Myocyte (in vitro differentiated cells): Measurements from ENCODE around the gene PEF1. TPM values are rescaled to one million over a fixed set of nuclear protein-coding genes. Genes with fewer than 3 reads are reported as not detected.
"Not testable (repeated sequence)": the region's sequence is repeated elsewhere in the genome, so short reads cannot be mapped to it uniquely, and the experiment has no call there.

ENCODE experiments used
- DNase-seq: peaks from one replicate; pipeline ENCODE4 v3.0.0-alpha.2; 2012; ENCODE audit warnings: low read depth
- total RNA-seq: library from RNA; depleted of rRNA; stranded (reverse); fragments of >200 nt; gene quantifications from 2 replicates; pipeline ENCODE4 v1.2.3, GENCODE V29; 2014

PEF1 gene
- total RNA-seq, 1 donor from 2014 or later: 52.0 TPM

GRCh38 chr1:31615939-31616338 lies 28.7 kb downstream of the PEF1 start:
- no peak for DNase-seq

GRCh38 chr1:31615414-31615813 lies 29.3 kb downstream of the PEF1 start:
- DNase-seq: no peak

GRCh38 chr1:31614414-31615005 lies 30.2 kb downstream of the PEF1 start:
- DNase-seq: no peak

- no peak for DNase-seq
These were observed 35.1 kb downstream of the PEF1 start for GRCh38 chr1:31609514-31610118.

GRCh38 chr1:31607360-31607759 lies 37.3 kb downstream of the PEF1 start:
- DNase-seq: no peak

- DNase-seq: no peak
These were observed 38.7 kb downstream of the PEF1 start for GRCh38 chr1:31605908-31606427.

- DNase-seq: no peak
These were observed 42.6 kb downstream of the PEF1 start for GRCh38 chr1:31602081-31602480.

GRCh38 chr1:31600641-31601040 lies 44.0 kb downstream of the PEF1 start:
- no peak for DNase-seq

GRCh38 chr1:31598980-31599379 lies 45.7 kb downstream of the PEF1 start:
- no peak for DNase-seq

GRCh38 chr1:31596737-31597097 lies 48.0 kb downstream of the PEF1 start:
- no peak for DNase-seq

- DNase-seq: no peak
These were observed 48.6 kb downstream of the PEF1 start for GRCh38 chr1:31595836-31596736.

GRCh38 chr1:31593770-31594632 lies 50.7 kb downstream of the PEF1 start:
- DNase-seq: peak; percentile 78

GRCh38 chr1:31593136-31593665 lies 51.5 kb downstream of the PEF1 start:
- no peak for DNase-seq

GRCh38 chr1:31592132-31592531 lies 52.5 kb downstream of the PEF1 start:
- no peak for DNase-seq

- peak; percentile 86 for DNase-seq
These were observed 53.1 kb downstream of the PEF1 start for GRCh38 chr1:31591425-31592093.

GRCh38 chr1:31588751-31589515 lies 55.7 kb downstream of the PEF1 start:
- no peak for DNase-seq

- peak; percentile 64 for DNase-seq
These were observed 56.8 kb downstream of the PEF1 start for GRCh38 chr1:31587720-31588423.

GRCh38 chr1:31587328-31587699 lies 57.4 kb downstream of the PEF1 start:
- DNase-seq: not testable (repeated sequence)
